Panc1 (cell line): ENCODE measurements around the gene NUDT13. TPM values are rescaled to one million over a fixed set of nuclear protein-coding genes. Genes with fewer than 3 reads are reported as not detected.
A peak's percentile ranks its signal among the peaks of the same experiment; 100 is the strongest.

Source experiments
- ATAC-seq: fragments of 200-7000 bp; cut with Tn5 transposase; 2 replicates; pipeline ENCODE4 v1.9.1; 2020; ENCODE audit warnings: mild to moderate bottlenecking, moderate library complexity
- BruUV-seq: library from RNA; stranded (reverse); fragments of 400-500 nt; replicated peaks from 2 replicates; lab custom pipeline; 2021; lab: Mats Ljungman, UMichigan
- CTCF ChIA-PET: fragments of 300-600 bp; sonication (Branson Sonifier 250); formaldehyde crosslinking; loops from one replicate; lab custom pipeline; 2022; ENCODE audit warnings: antibody characterized with exemption; lab: Charles Lee
- POLR2A ChIA-PET: fragments of 300-600 bp; sonication (Branson Sonifier 250); formaldehyde crosslinking; loops from one replicate; lab custom pipeline; 2022; ENCODE audit warnings: antibody characterized with exemption; lab: Charles Lee
- DNase-seq: peaks from one replicate; pipeline ENCODE4 v3.0.0-alpha.2; 2010; ENCODE audit warnings: low read depth, low spot score
- H3K27ac ChIP-seq: 2 replicates; pipeline ENCODE4 v1.5.1; 2011; ENCODE audit warnings: mild to moderate bottlenecking, low read length, inconsistent platforms
- H3K27me3 ChIP-seq: fragments of 200-500 bp; sonication (Bioruptor generic); 2 replicates; pipeline ENCODE4 v1.6.0; 2014; ENCODE audit warnings: low read length, inconsistent platforms; ENCODE audit not compliant: control insufficient read depth, insufficient read depth
- H3K36me3 ChIP-seq: fragments of 200-500 bp; sonication (Bioruptor generic); 2 replicates; pipeline ENCODE4 v1.5.1; 2014; ENCODE audit warnings: inconsistent platforms, mild to moderate bottlenecking, low read length, moderate library complexity; ENCODE audit not compliant: control insufficient read depth, insufficient read depth
- H3K4me1 ChIP-seq: 2 replicates; pipeline ENCODE4 v1.5.1; 2011; ENCODE audit warnings: inconsistent platforms, mild to moderate bottlenecking, low read length, moderate library complexity; ENCODE audit not compliant: control insufficient read depth, insufficient read depth
- H3K4me3 ChIP-seq, 2 experiments: 2 replicates each; pipeline ENCODE4 v1.5.1; 2011 to 2012; ENCODE audit warnings: low read depth in 2 of 2, low read length in 2 of 2, mild to moderate bottlenecking in 2 of 2, inconsistent platforms in 1 of 2, moderate library complexity in 1 of 2
- H3K9me3 ChIP-seq: fragments of 200-500 bp; sonication (Bioruptor generic); 2 replicates; pipeline ENCODE4 v1.5.1; 2014; ENCODE audit warnings: low read depth, mild to moderate bottlenecking, inconsistent platforms, low read length, moderate library complexity; ENCODE audit not compliant: control insufficient read depth, insufficient read depth
- POLR2AphosphoS5 ChIP-seq: IDR thresholded peaks from 2 replicates; pipeline ENCODE4 v1.6.1; 2012; ENCODE audit warnings: mild to moderate bottlenecking, low read depth, low read length, moderate library complexity
- SIN3A ChIP-seq: IDR thresholded peaks from 2 replicates; pipeline ENCODE4 v1.6.1; 2012; ENCODE audit warnings: low read depth, mild to moderate bottlenecking, low read length, moderate library complexity, borderline replicate concordance; ENCODE audit not compliant: insufficient read depth
- TCF7L2 ChIP-seq: IDR thresholded peaks from 2 replicates; pipeline ENCODE4 v1.6.1; 2011; ENCODE audit warnings: mild to moderate bottlenecking, low read depth, low read length, inconsistent platforms
- in situ Hi-C: cut with HindIII; loops from 2 replicates; pipeline ENCODE4 v1.10.0; 2016; ENCODE audit warnings: low sequenced_read_pairs, low pct_unique_long_range_greater_than_20kb
- intact Hi-C: fragments of 100-400 bp; cut with micrococcal nuclease; formaldehyde crosslinking; loops from one replicate; pipeline ENCODE4 v1.10.0; 2022; ENCODE audit not compliant: unreplicated experiment
- total RNA-seq: library from RNA; stranded (reverse); gene quantifications from one replicate; pipeline ENCODE4 v1.2.1, GENCODE V29; 2021; ENCODE audit not compliant: unreplicated experiment
- TF ChIP-seq, protein P1 (sequence below): fragments of 450-650 bp; IDR thresholded peaks from 2 replicates; pipeline ENCODE4 v1.5.1; 2017; ENCODE audit warnings: mild to moderate bottlenecking
- TF ChIP-seq, protein P2 (sequence below), 2 experiments: IDR thresholded peaks; 2 replicates each; pipeline ENCODE4 v1.6.1; 2011 to 2012; ENCODE audit warnings: low read depth in 2 of 2, control low read depth in 1 of 2, low read length in 1 of 2, mild to moderate bottlenecking in 1 of 2, moderate library complexity in 1 of 2; ENCODE audit not compliant: insufficient read depth in 1 of 2

The NUDT13 gene
- total RNA-seq, 1 experiment from 2014 or later = 6.1 TPM

DNA sequence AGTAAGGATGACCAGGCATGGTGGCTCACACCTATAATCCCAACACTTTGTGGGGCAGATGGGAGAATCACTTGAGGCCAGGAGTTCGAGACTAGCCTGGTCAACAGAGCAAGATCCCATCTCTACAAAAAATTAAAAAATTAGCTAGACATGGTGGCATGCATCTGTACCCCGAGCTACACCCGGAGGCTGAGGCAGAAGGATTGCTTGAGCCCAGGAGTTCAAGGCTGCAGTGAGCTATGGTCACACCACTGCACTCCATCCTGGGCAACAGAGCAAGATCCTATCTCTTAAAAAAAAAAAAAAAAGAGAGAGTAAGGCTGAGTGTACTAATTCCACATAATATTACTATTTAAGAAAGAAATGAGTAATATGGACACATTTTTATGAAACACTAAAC lies 17.4 kb upstream of the NUDT13 start:
- Histone ChIP-seq H3K36me3 (peaks cover 6% of the 10 kb centered on the region; the same call in 1 of the 2 replicates), H3K9me3 (no peaks in the 10 kb centered on the region), H3K27me3 (no peaks in the 10 kb centered on the region), H3K27ac (no peak overlapping the region), H3K4me1 (peaks cover 14% of the 10 kb centered on the region), H3K4me3 (no peak overlapping the region)
- intact Hi-C loops (no loop called here), in situ Hi-C loops (no loop called here)
- TF ChIP-seq, protein P1, sequence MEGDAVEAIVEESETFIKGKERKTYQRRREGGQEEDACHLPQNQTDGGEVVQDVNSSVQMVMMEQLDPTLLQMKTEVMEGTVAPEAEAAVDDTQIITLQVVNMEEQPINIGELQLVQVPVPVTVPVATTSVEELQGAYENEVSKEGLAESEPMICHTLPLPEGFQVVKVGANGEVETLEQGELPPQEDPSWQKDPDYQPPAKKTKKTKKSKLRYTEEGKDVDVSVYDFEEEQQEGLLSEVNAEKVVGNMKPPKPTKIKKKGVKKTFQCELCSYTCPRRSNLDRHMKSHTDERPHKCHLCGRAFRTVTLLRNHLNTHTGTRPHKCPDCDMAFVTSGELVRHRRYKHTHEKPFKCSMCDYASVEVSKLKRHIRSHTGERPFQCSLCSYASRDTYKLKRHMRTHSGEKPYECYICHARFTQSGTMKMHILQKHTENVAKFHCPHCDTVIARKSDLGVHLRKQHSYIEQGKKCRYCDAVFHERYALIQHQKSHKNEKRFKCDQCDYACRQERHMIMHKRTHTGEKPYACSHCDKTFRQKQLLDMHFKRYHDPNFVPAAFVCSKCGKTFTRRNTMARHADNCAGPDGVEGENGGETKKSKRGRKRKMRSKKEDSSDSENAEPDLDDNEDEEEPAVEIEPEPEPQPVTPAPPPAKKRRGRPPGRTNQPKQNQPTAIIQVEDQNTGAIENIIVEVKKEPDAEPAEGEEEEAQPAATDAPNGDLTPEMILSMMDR = no peak
- no peak for TF ChIP-seq TCF7L2
- no TSS peak for BruUV-seq
- ATAC-seq (no peak), DNase-seq (no peak)
- ChIA-PET POLR2A (interaction anchor here (0.6 kb wide), 1 partner anchor 75 kb away, joined by 3 read pairs; no protein-coding TSS in a partner anchor), CTCF (no interaction called here)

DNA sequence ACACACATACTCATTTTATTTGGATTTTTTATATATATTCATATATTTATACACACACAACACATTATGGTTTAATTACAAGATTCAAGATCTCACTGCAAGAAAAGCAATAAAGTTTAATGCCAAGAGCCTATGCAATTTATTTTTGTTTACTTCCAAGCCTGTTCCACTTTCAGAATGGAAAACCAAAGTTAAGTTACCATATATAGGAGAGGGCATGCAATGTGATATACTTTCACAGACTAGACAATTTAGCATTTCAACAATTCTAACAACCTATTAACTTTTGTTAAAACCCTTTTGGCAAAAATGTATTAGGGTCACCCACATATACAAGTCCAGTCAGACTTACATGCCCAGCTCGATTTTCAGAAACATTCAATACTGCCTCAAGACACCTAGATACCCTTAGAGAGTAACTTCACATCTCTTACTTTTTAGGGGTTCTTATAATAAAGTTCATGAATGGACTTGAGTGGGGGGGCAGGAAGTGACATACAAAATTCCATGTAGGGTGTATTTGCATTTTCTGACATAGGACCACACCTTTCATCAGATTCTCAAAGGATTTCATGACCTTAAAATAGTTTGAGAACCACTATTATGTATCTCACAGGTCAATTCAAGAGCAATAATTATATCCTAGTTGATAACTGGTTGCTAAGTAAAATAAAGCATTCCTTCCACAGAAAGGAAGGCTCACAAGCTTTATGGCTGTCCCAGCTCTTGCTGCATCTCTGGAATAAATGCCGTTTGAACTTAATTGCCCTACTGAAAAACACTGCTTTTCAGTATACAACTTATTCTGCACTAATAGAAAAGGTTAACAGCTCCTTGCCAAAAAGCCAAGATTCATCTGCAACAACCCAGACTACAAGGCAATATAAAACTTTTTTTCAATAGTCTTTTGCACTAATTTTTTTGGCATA lies 16.1 kb upstream of the NUDT13 start:
- peak overlapping the region; percentile 86 for H3K27ac ChIP-seq
- H3K9me3 ChIP-seq = no peaks in the 10 kb centered on the region
- peak overlapping the region; percentile 64 to 87 for H3K4me3 ChIP-seq
- ATAC-seq (no peak), DNase-seq (no peak)
- ChIA-PET CTCF (interaction anchor here (0.6 kb wide), 3 partner anchors 17 to 731 kb away, joined by 3 to 5 read pairs (median 4); no protein-coding TSS in a partner anchor), POLR2A (interaction anchor here (0.5 to 2.2 kb wide), 7 partner anchors 15 to 354 kb away, joined by 3 to 16 read pairs (median 8); no protein-coding TSS in a partner anchor)
- no peaks in the 10 kb centered on the region for H3K27me3 ChIP-seq
- BruUV-seq = no TSS peak
- in situ Hi-C loops (no loop called here), intact Hi-C loops (no loop called here)
- no peak for TF ChIP-seq SIN3A
- TF ChIP-seq, protein P1 = no peak
- H3K4me1 ChIP-seq = peaks cover 14% of the 10 kb centered on the region
- peaks cover 6% of the 10 kb centered on the region; the same call in 1 of the 2 replicates for H3K36me3 ChIP-seq

DNA sequence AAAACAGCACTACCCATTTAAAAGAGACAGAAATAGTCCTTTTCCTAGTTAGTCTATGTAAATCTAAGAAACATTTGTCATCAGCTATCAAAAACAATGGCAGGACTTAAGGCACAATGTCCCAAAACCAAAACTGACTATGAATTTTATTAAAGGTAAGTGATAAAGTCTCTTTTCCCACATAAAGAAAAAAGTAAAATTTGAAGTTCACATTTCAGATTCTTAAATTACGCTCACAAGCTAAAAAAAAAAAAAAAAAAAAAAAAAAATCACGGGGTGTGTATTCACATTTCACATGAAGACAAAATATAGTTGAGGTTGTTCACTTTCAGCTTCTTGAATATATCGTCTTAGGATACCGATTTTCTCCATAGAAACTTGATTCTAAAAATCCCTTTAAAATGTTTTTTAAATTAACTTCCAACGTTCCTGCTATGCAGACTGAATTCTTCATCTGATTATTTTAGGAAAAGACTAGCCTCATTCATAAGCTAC lies 15.2 kb upstream of the NUDT13 start:
- in situ Hi-C loops (no loop called here), intact Hi-C loops (no loop called here)
- Histone ChIP-seq H3K36me3 (peaks cover 6% of the 10 kb centered on the region; the same call in 1 of the 2 replicates), H3K4me3 (peak overlapping the region; percentile 64 to 87), H3K27ac (peak overlapping the region; percentile 86), H3K4me1 (peaks cover 14% of the 10 kb centered on the region), H3K27me3 (no peaks in the 10 kb centered on the region), H3K9me3 (no peaks in the 10 kb centered on the region)
- ChIA-PET POLR2A (interaction anchor here (0.5 to 2.9 kb wide), 9 partner anchors 12 to 726 kb away, joined by 3 to 16 read pairs (median 9); partner anchors contain the start of gene NUDT13), CTCF (interaction anchor here (0.6 to 1.2 kb wide), 2 partner anchors 17 to 185 kb away, joined by 3 to 15 read pairs; no protein-coding TSS in a partner anchor)
- ATAC-seq (no peak), DNase-seq (no peak)
- BruUV-seq = no TSS peak
- no peak for TF ChIP-seq TCF7L2
- TF ChIP-seq SIN3A = no peak
- TF ChIP-seq, protein P2, sequence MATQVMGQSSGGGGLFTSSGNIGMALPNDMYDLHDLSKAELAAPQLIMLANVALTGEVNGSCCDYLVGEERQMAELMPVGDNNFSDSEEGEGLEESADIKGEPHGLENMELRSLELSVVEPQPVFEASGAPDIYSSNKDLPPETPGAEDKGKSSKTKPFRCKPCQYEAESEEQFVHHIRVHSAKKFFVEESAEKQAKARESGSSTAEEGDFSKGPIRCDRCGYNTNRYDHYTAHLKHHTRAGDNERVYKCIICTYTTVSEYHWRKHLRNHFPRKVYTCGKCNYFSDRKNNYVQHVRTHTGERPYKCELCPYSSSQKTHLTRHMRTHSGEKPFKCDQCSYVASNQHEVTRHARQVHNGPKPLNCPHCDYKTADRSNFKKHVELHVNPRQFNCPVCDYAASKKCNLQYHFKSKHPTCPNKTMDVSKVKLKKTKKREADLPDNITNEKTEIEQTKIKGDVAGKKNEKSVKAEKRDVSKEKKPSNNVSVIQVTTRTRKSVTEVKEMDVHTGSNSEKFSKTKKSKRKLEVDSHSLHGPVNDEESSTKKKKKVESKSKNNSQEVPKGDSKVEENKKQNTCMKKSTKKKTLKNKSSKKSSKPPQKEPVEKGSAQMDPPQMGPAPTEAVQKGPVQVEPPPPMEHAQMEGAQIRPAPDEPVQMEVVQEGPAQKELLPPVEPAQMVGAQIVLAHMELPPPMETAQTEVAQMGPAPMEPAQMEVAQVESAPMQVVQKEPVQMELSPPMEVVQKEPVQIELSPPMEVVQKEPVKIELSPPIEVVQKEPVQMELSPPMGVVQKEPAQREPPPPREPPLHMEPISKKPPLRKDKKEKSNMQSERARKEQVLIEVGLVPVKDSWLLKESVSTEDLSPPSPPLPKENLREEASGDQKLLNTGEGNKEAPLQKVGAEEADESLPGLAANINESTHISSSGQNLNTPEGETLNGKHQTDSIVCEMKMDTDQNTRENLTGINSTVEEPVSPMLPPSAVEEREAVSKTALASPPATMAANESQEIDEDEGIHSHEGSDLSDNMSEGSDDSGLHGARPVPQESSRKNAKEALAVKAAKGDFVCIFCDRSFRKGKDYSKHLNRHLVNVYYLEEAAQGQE (IDR thresholded peaks at IDR 0.05; ENCODE audit: insufficient read depth in 1 of 2, low read depth in 2 of 2, low read length in 1 of 2) = no peak
- TF ChIP-seq, protein P1 = no peak
- no peak for TF ChIP-seq POLR2AphosphoS5
